ENCODE data around the gene SRSF11.

The SRSF11 gene

GRCh38 chr1:70224954-70225353 is 3.8 kb downstream of the SRSF11 start:
- no peak for DNase-seq

DNA sequence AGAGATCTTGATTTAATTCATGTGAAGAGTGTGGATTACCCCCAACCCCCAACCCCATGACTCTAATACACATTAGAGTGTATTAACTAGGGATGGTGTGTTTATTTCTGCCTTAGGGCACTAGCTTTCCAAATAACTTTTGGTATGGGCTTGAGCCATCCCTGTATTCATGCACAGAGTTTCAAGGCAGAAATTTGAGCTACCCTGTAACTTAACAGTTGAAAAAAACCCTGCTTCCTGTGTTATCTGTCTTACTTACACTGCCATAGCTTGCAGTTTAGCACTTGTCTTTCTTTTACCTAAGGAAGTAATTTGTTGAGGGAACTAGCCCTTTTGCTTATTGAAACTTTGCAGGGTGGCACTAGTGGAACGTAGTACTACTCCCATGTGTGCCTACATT is 6.3 kb downstream of the SRSF11 start:
- no peak for DNase-seq

DNA sequence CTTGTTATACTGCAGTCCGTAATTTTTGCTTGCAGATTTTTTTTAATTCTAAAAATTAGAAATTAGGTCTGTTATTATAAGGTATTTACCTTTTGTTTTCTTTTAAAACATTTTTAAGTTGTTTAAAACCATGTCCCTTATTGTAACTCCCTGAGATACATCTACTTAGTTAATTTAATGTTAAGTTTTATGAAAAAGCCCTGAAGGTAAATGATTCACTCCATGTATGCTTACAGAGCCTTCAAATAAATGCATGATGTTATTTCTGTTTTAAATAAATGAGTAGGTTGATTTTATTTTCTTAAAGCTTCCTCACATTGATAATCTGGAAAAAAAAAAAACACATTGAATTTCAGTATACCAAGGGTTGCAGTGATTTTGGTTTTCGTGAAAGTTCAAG is 7.5 kb downstream of the SRSF11 start:
- no peak for DNase-seq

DNA sequence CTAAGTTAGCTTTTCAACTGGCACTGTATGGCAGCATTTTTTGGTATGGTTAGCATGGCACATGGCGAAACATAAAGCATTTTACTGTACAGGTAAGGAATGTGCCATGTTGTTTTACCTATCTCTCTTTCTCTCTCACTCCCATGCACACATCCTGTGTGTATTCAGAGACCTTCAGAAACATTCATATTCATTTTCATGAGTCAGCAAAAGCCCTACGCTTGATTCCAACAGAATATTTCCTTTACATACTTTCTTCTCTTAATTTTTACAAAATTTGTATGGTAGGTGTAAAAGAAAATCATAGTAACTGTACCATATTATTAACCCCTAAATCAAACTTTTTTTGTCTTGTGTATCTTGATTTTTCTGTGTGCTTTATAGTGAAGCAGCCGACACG is 10.3 kb downstream of the SRSF11 start:
- DNase-seq = no peak

DNA sequence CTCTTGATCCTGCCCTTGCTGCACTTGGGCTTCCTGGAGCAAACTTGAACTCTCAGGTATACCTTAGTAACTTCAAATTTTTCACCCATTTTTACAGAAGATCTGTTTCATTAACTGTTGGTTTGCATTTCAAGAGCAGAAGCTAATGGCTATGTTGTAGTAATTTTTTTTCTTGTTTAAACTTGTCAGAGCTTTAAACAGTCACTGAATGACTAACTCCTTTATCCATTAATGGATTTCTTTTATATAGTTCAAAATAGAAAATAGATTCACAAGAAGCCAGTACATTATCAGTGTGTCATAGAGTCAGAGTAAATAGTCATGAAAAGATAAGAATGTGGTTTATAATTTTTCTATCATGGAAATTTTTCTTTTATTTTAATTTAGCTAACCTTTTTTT is 13.6 kb downstream of the SRSF11 start:
- DNase-seq = no peak

DNA sequence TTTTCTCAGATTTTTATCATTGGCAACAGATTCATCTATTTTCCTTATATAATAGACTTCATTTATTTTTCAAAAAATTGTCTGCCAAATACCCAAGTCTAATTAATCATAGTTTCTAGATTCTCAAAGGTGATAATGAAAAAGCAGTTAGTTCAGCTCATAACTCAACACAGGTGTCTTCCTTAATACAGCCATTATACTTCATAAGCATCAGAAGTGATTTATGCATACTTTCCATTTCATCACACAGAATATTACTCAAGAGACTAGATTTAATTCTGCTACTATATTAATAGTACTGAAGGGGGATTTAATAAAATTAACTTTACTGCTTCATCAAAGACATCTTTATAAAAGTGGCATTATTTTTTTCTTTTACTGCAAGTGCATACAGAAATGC is 18.8 kb downstream of the SRSF11 start:
- no peak for DNase-seq

GRCh38 chr1:70247122-70247521 is 25.9 kb downstream of the SRSF11 start:
- DNase-seq = no peak

DNA sequence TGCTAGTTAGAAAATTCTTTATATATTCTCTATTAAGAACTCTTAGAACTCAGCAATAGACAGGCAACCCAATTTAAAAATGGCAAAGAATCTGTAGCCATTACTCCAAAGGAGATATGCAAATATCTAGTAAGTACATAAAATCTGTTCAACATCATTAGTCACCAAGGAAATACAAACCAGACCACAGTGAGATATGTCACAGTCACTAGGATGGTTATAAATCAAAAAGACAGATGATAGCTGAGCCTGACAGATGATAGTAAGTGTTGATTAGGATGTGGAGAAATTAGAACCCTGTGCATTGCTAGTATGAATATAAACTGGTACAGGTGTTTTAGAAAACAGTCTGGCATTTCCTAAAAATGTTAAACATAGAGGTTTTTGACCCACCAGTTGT is 26.6 kb downstream of the SRSF11 start:
- DNase-seq = no peak

DNA sequence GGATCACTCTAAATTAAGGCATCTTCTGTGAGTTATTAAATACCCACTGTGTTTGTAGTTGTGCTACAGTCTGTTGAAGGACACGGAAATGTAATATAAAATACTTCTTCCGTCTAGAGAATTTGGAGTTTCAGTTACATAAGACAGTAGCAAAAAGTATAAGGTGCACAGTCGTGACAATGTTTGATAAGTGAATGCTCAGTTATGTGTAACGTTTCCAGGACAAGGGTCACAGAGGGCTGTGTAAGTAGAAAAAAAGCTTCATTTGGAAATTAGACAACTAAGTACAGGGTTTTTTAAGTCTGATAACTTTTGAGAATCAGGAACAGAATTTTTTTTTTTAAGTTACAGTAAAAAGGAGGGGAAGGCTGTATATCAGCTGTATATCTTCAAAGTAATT is 27.5 kb downstream of the SRSF11 start:
- DNase-seq = no peak

GRCh38 chr1:70256664-70257063 is 35.5 kb downstream of the SRSF11 start:
- DNase-seq = no peak

DNA sequence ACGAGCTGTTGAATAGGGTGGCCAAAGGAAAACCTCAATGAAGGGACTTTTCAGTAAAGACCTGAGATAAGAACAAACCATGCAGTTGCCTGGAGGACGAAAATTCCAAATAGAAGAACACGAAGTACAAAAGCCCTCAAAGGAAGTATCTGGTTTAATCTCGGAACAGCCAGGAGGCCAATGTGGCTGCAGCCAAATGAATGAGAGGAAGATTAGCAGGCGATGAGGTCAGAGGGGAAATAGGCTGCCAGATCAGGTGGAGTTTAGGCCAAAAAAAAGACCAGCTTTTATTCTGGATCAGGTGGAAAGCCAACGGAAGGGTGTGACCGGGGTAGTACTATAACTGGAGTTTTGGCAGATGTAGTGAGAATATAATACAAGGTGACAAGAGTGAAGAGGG is 43.7 kb downstream of the SRSF11 start:
- no peak for DNase-seq

GRCh38 chr1:70265946-70266345 is 44.8 kb downstream of the SRSF11 start:
- DNase-seq = no peak

- DNase-seq = no peak
Observed at GRCh38 chr1:70277875-70278274, 56.7 kb downstream of the SRSF11 start.

GRCh38 chr1:70278710-70279109 is 57.5 kb downstream of the SRSF11 start:
- DNase-seq = no peak

GRCh38 chr1:70284366-70284765 is 63.2 kb downstream of the SRSF11 start:
- DNase-seq = no peak

GRCh38 chr1:70286453-70286852 is 65.3 kb downstream of the SRSF11 start:
- no peak for DNase-seq

- DNase-seq = no peak
Observed at GRCh38 chr1:70288166-70288565, 67.0 kb downstream of the SRSF11 start.

DNA sequence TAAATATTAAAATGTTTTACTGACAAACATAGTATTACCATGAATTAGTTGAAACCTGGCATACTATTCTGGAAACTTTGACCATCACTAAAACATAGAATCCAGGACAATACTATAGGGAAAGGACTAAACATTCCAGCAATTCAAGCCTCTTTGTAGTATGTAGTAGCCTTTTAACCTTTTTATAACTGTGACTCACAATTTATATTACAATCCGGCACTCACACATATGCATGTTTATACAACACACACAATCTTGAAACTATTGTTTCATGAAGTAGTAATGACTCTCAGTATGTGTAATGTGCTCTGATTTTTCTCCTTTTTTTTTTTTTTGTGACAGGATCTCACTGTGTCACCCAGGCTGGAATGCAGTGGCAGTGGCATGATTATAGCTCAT is 69.0 kb downstream of the SRSF11 start:
- DNase-seq = no peak

DNA sequence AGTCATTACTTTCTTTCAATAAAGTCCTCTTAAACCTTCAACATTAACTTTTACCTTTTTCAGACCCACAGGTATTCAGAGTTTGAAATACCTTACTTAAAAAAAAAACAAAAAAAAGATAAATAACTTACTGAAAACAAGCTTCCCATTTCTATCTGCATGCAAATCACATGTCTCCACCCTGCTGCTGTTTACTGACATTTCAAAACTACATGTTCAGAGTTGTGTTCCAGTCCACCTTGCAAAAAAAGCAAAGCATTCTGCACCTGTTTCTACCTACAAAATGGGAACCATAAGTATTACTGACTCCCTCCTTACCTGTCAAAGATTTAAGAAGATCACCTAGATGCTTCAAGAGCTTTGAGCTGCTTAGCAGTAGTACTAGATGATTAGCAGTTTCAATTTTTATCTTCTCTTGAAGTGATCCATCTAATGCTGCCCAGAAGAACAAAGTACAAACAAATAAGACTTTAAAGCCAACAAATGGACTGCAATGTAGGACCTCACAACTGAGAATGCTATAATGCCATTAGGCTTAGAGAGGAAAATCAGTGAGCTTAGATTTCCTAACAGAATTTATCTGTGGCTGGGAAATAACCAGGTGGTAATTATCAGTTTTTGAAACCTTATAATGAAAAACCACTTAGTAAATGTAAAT is 72.1 kb downstream of the SRSF11 start:
- DNase-seq = no peak

DNA sequence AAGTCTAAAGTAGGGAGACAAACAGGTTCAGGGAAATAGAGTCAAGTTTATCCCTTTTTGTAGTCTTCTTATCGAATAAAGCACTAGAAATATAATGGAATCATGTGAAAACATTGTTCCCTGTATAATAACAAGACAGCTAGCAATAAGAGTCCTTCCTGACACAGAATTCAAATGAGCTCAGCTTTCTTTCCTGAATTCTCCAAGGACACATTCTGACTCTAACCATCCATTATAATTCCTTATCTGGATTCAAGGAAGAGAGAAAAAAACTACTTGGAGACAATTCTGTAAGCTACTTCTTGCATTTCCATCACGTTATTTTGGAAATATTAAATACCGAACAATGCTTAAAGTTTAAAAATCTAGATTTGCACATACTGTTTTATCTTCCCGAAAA is 74.6 kb downstream of the SRSF11 start:
- no peak for DNase-seq

GRCh38 chr1:70299472-70299871 is 78.3 kb downstream of the SRSF11 start:
- DNase-seq = no peak
